Gastroesophageal sphincter (tissue), 3 donors: ENCODE measurements around the gene CNTN2.

Experiments
- CTCF ChIP-seq, 4 experiments: fragments of 200-600 bp in 2 of 4; fragments of 450-650 bp in 2 of 4; sonication (generic) in 1 of 4; IDR thresholded peaks; one replicate each; pipeline ENCODE4 v1.5.1; 2017 to 2019; ENCODE audit warnings: antibody characterized with exemption in 4 of 4, mild to moderate bottlenecking in 2 of 4, moderate library complexity in 2 of 4
- EP300 ChIP-seq: sonication (generic); formaldehyde crosslinking; IDR thresholded peaks from one replicate; pipeline ENCODE4 v1.6.1; 2017; ENCODE audit warnings: antibody characterized with exemption, mild to moderate bottlenecking
- POLR2A ChIP-seq, 2 donors: fragments of 450-650 bp; IDR thresholded peaks; one replicate each; pipeline ENCODE4 v1.6.1; 2017; ENCODE audit warnings: antibody characterized with exemption in 2 of 2, mild to moderate bottlenecking in 2 of 2, moderate library complexity in 1 of 2
- POLR2AphosphoS5 ChIP-seq: sonication (generic); formaldehyde crosslinking; IDR thresholded peaks from one replicate; pipeline ENCODE4 v1.6.1; 2017; ENCODE audit warnings: antibody characterized with exemption

- TF ChIP-seq CTCF (IDR thresholded peaks at IDR 0.05) (no peak), EP300 (no peak), POLR2AphosphoS5 (no peak), POLR2A (IDR thresholded peaks at IDR 0.05) (no peak)
Measured at GRCh38 chr1:205003358-205004131, 39.5 kb upstream of the CNTN2 start.
